ENCODE data around the gene NME4. TPM values are rescaled to one million over a fixed set of nuclear protein-coding genes. Genes with fewer than 3 reads are reported as not detected.
"Not testable (repeated sequence)": the region's sequence is repeated elsewhere in the genome, so short reads cannot be mapped to it uniquely, and the experiment has no call there.

NME4 gene
- total and polyA plus RNA-seq, 4 donors = 65.6 to 128 (median 88.7) TPM

GRCh38 chr16:410516-411178, 13.6 kb downstream of the NME4 start:
- Histone ChIP-seq H3K27me3 (ENCODE audit: control insufficient read depth in 1 of 2, insufficient read depth in 2 of 2, low read length in 1 of 2) (no peaks in the 10 kb centered on the region), H3K4me3 (ENCODE audit: low read length in 2 of 2) (no peak overlapping the region), H3K27ac (ENCODE audit: low read depth in 1 of 2, low read length in 2 of 2) (no peak overlapping the region), H3K9me3 (ENCODE audit: control insufficient read depth, low read length) (no peaks in the 10 kb centered on the region), H3K4me1 (ENCODE audit: control insufficient read depth in 1 of 2, insufficient read depth in 2 of 2, low read length in 2 of 2) (no peaks in the 10 kb centered on the region), H3K36me3 (ENCODE audit: control insufficient read depth in 1 of 2, insufficient read depth in 2 of 2, low read length in 1 of 2) (no peaks in the 10 kb centered on the region)
- DNase-seq (no peak), ATAC-seq (ENCODE audit: low FRiP score) (peak; percentile 6)
- 93 to 94% methylated on average over 30 to 36 of the region's 36 CpGs for WGBS, 2 donors
- intact Hi-C loops (cut with DNase I) = no loop called here

DNA sequence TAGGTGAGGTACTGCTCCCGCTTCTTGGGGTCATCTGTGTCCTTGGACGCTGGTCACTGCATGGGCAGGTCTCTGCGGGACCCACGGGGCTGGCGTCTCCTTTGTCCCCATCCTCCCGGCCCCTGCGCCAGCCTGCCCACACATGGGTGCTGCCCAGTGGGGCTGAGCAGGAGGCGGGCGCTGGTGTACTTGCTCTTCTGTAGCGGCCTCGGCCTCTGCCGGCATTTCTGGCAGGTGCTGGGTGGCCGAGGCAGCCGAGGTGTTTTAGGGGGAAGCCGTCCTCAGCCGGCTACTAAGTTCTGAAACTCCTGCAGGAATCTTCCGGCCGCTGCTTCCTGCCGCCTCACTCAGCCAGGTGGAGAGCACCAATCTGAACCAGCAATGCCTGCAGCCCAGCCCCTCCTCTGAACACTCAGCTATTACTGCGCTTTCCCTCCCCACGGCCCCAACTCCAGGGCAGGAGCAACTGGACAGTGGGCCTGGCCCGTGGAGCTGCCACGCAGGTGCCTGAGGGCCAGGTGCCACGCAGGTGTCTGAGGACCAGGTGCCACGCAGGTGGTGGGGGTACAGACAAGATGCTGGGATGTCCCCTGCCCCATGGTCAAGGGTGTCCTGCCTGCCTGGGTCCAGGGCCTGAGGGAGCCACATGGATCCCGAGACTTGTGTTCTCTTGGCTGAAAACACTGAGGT, 14.7 kb downstream of the NME4 start:
- Histone ChIP-seq H3K36me3 (ENCODE audit: control insufficient read depth in 1 of 2, insufficient read depth in 2 of 2, low read length in 1 of 2) (no peaks in the 10 kb centered on the region), H3K27ac (ENCODE audit: low read depth in 1 of 2, low read length in 2 of 2) (no peak overlapping the region), H3K27me3 (ENCODE audit: control insufficient read depth in 1 of 2, insufficient read depth in 2 of 2, low read length in 1 of 2) (no peaks in the 10 kb centered on the region), H3K9me3 (ENCODE audit: control insufficient read depth, low read length) (no peaks in the 10 kb centered on the region), H3K4me3 (ENCODE audit: low read length in 2 of 2) (no peak overlapping the region), H3K4me1 (ENCODE audit: control insufficient read depth in 1 of 2, insufficient read depth in 2 of 2, low read length in 2 of 2) (no peaks in the 10 kb centered on the region)
- intact Hi-C loops (cut with DNase I) = no loop called here
- ATAC-seq (ENCODE audit: low FRiP score) (peak; percentile 44), DNase-seq (no peak)
- WGBS, 2 donors = 92 to 96% methylated on average over 26 of the region's 26 CpGs

DNA sequence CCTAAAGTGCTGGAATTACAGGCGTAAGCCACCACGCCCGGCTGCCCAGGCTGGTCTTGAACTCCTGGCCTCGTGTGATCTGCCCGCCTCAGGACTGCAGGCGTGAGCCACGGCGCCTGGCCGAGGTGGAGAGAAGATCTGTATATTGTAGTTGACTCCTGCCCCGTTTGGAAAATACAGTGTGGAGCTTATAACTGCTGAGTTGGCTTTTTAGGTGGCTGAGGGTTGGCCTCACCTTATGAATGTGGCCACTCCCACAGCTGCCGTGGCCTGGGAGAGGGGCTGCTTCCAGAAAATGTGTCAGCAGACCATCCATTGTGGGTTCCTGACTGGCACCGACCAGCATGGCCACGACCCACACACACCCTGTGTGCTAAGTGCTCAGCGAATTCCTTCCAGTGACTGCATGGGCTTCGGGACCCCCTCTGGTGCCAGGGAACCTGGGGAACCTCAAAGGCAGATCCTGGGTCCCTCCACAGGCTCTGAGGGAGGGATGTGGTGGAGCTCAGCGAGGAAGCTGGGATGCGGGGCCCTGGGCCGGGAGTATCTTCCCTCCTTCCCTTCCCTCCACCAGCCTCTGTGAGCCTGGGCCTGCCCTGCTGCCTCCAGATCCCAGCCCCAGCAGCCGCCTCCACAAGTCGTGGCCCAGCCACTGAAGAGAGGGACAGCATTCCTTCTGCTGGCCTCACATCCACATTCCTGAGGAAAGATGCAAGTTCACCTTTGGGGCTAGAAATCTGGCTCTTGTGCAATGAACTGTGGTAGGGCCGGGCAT, 17.6 kb downstream of the NME4 start:
- H3K27ac ChIP-seq (ENCODE audit: low read depth in 1 of 2, low read length in 2 of 2) = no peak overlapping the region
- no peaks in the 10 kb centered on the region for H3K4me1 ChIP-seq (ENCODE audit: control insufficient read depth in 1 of 2, insufficient read depth in 2 of 2, low read length in 2 of 2)
- ATAC-seq (ENCODE audit: low FRiP score) (no peak), DNase-seq (no peak)
- H3K36me3 ChIP-seq (ENCODE audit: control insufficient read depth in 1 of 2, insufficient read depth in 2 of 2, low read length in 1 of 2) = no peaks in the 10 kb centered on the region
- 86 to 87% methylated on average over 21 of the region's 21 CpGs for WGBS, 2 donors
- no peaks in the 10 kb centered on the region for H3K9me3 ChIP-seq (ENCODE audit: control insufficient read depth, low read length)
- intact Hi-C loops (cut with DNase I) = no loop called here
- H3K27me3 ChIP-seq (ENCODE audit: control insufficient read depth in 1 of 2, insufficient read depth in 2 of 2, low read length in 1 of 2) = no peaks in the 10 kb centered on the region
- H3K4me3 ChIP-seq (ENCODE audit: low read length in 2 of 2) = no peak overlapping the region

DNA sequence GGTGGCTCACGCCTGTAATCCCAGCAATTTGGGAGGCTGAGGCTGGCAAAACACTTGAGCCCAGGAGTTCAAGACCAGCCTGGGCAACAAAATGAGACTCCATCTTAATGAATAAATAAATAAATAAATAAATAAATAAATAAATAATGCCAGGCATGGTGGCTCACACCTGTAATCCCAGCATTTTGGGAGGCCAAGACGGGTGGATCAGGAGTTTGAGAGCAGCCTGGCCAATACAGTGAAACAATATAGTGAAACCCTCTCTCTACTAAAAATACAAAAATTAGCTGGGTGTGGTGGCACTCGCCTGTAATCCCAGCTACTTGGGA, 18.1 kb downstream of the NME4 start:
- H3K9me3 ChIP-seq (ENCODE audit: control insufficient read depth, low read length); H3K27me3 ChIP-seq (ENCODE audit: control insufficient read depth in 1 of 2, insufficient read depth in 2 of 2, low read length in 1 of 2); intact Hi-C loops (cut with DNase I); DNase-seq; H3K4me1 ChIP-seq (ENCODE audit: control insufficient read depth in 1 of 2, insufficient read depth in 2 of 2, low read length in 2 of 2); ATAC-seq (ENCODE audit: low FRiP score); H3K27ac ChIP-seq (ENCODE audit: low read depth in 1 of 2, low read length in 2 of 2); H3K36me3 ChIP-seq (ENCODE audit: control insufficient read depth in 1 of 2, insufficient read depth in 2 of 2, low read length in 1 of 2); H3K4me3 ChIP-seq (ENCODE audit: low read length in 2 of 2): not testable (repeated sequence)
- WGBS, 2 donors = 97% methylated on average over 3 of the region's 3 CpGs

DNA sequence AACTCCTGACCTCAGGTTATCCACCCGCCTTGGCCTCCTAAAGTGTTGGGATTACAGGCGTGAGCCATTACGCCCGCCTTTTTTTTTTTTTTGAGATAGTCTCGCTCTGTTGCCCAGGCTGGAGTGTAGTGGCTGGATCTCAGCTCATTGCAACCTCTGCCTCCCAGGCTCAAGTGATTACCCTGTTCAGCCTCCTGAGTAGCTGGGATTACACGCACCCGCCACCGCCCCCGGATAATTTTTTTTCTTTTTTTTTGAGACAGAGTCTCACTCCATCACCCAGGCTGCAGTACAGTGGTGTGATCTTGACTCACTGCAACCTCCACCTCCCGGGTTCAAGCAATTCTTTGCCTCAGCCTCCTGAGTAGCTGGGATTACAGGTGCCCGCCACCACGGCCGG, 25.2 kb downstream of the NME4 start:
- H3K9me3 ChIP-seq (ENCODE audit: control insufficient read depth, low read length); H3K4me1 ChIP-seq (ENCODE audit: control insufficient read depth in 1 of 2, insufficient read depth in 2 of 2, low read length in 2 of 2); H3K27me3 ChIP-seq (ENCODE audit: control insufficient read depth in 1 of 2, insufficient read depth in 2 of 2, low read length in 1 of 2); intact Hi-C loops (cut with DNase I); H3K27ac ChIP-seq (ENCODE audit: low read depth in 1 of 2, low read length in 2 of 2); H3K36me3 ChIP-seq (ENCODE audit: control insufficient read depth in 1 of 2, insufficient read depth in 2 of 2, low read length in 1 of 2); H3K4me3 ChIP-seq (ENCODE audit: low read length in 2 of 2); ATAC-seq (ENCODE audit: low FRiP score); DNase-seq: not testable (repeated sequence)
- WGBS, 2 donors = 95 to 97% methylated on average over 13 of the region's 13 CpGs

GRCh38 chr16:424033-424622, 27.1 kb downstream of the NME4 start:
- peak in 1 of 2 donors; percentile 74 for DNase-seq
- 7 to 9% methylated on average over 20 of the region's 20 CpGs for WGBS, 2 donors
- intact Hi-C loops (cut with DNase I) = no loop called here
- peak overlapping the region; percentile 8 to 30 for H3K4me3 ChIP-seq (ENCODE audit: low read length in 2 of 2)
- H3K27me3 ChIP-seq (ENCODE audit: control insufficient read depth in 1 of 2, insufficient read depth in 2 of 2, low read length in 1 of 2) = no peaks in the 10 kb centered on the region
- no peaks in the 10 kb centered on the region for H3K9me3 ChIP-seq (ENCODE audit: control insufficient read depth, low read length)
- ATAC-seq (ENCODE audit: low FRiP score) = peak; percentile 87
- peak overlapping the region; percentile 62 to 80 for H3K27ac ChIP-seq (ENCODE audit: low read depth in 1 of 2, low read length in 2 of 2)
- no peaks in the 10 kb centered on the region for H3K4me1 ChIP-seq (ENCODE audit: control insufficient read depth in 1 of 2, insufficient read depth in 2 of 2, low read length in 2 of 2)
- no peaks in the 10 kb centered on the region for H3K36me3 ChIP-seq (ENCODE audit: control insufficient read depth in 1 of 2, insufficient read depth in 2 of 2, low read length in 1 of 2)

DNA sequence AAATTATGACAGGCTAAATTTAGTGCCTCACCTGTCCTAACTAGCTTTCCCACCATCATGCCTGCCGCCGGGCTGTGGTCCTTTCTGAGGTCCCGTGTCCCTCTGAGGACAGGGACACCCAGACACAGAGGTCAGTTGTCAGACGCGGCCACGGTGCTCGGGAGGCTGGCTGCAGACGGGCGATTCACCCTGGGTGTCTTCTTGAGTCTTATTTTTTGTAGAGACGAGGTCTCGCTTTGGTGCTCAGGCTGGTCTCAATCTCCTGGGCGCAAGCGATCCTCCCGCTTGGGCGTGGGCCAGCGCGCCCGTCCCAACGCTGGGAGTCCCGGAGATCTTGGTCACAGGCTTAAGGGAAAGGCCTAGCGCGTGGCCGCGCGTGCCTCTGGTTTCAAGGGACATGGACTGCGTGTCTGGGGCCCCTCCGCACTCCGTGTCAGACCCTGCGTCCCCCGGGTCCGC, 27.7 kb downstream of the NME4 start:
- WGBS, 2 donors = 2% methylated on average over 31 of the region's 31 CpGs
- intact Hi-C loops (cut with DNase I) = no loop called here
- H3K36me3 ChIP-seq (ENCODE audit: control insufficient read depth in 1 of 2, insufficient read depth in 2 of 2, low read length in 1 of 2) = no peaks in the 10 kb centered on the region
- DNase-seq (peak; percentile 63 to 84), ATAC-seq (ENCODE audit: low FRiP score) (peak; percentile 70)
- no peaks in the 10 kb centered on the region for H3K4me1 ChIP-seq (ENCODE audit: control insufficient read depth in 1 of 2, insufficient read depth in 2 of 2, low read length in 2 of 2)
- peak overlapping the region in 1 of 2 donors; percentile 93 for H3K4me3 ChIP-seq (ENCODE audit: low read length in 2 of 2)
- H3K27me3 ChIP-seq (ENCODE audit: control insufficient read depth in 1 of 2, insufficient read depth in 2 of 2, low read length in 1 of 2) = no peaks in the 10 kb centered on the region
- H3K9me3 ChIP-seq (ENCODE audit: control insufficient read depth, low read length) = no peaks in the 10 kb centered on the region
- peak overlapping the region; percentile 26 to 62 for H3K27ac ChIP-seq (ENCODE audit: low read depth in 1 of 2, low read length in 2 of 2)

- 0 to 1% methylated on average over 72 to 77 of the region's 77 CpGs for WGBS, 2 donors
- Histone ChIP-seq H3K27ac (ENCODE audit: low read depth in 1 of 2, low read length in 2 of 2) (peak within 1 kb of the TSS; percentile 26 to 62), H3K9me3 (ENCODE audit: control insufficient read depth, low read length) (no peaks in the 10 kb centered on the region), H3K27me3 (ENCODE audit: control insufficient read depth in 1 of 2, insufficient read depth in 2 of 2, low read length in 1 of 2) (no peaks in the 10 kb centered on the region), H3K4me3 (ENCODE audit: low read length in 2 of 2) (peak within 1 kb of the TSS; percentile 93 to 96), H3K36me3 (ENCODE audit: control insufficient read depth in 1 of 2, insufficient read depth in 2 of 2, low read length in 1 of 2) (peaks cover 0 to 2% of the 10 kb centered on the region in 2 donors), H3K4me1 (ENCODE audit: control insufficient read depth in 1 of 2, insufficient read depth in 2 of 2, low read length in 2 of 2) (no peaks in the 10 kb centered on the region)
- intact Hi-C loops (cut with DNase I) = no loop called here
- DNase-seq (peak; percentile 87 to 93), ATAC-seq (ENCODE audit: low FRiP score) (peak; percentile 90)
Measured at GRCh38 chr16:425082-425718, 28.2 kb downstream of the NME4 start, which contains the start of gene RAB11FIP3. TSS of gene RAB11FIP3 (plus strand) at chr16:425649. CDS start at chr16:426007, 358 bp downstream.

Measured in aorta (tissue), 5 donors.